GM12874 (cell line): ENCODE measurements around the gene DDX56.

Experiments used
- TF ChIP-seq, protein P1 (sequence below): IDR thresholded peaks from 2 replicates; pipeline ENCODE4 v1.5.1; 2011; ENCODE audit warnings: low read depth, mild to moderate bottlenecking, control low read depth, low read length, moderate library complexity; ENCODE audit not compliant: insufficient read depth

Gene DDX56

DNA sequence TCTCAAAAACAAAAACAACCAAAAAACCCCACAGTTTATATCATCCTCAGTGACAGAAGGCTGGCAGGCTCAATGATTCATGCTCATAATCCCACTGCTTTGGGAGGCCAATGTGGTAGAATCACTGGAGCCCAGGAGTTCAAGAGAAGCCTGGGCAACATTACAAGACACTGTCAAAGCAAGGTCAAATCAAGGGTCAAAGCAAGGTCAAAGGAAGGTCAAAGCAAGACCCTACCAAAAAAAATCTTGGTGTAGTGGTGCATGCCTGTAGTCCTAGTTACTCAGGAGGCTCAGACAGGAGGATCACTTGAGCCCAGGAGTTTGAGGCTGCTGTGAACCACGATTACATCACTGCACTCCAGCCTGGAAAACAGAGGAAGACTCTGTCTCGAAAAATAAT is 18.4 kb downstream of the DDX56 start:
- TF ChIP-seq, protein P1, sequence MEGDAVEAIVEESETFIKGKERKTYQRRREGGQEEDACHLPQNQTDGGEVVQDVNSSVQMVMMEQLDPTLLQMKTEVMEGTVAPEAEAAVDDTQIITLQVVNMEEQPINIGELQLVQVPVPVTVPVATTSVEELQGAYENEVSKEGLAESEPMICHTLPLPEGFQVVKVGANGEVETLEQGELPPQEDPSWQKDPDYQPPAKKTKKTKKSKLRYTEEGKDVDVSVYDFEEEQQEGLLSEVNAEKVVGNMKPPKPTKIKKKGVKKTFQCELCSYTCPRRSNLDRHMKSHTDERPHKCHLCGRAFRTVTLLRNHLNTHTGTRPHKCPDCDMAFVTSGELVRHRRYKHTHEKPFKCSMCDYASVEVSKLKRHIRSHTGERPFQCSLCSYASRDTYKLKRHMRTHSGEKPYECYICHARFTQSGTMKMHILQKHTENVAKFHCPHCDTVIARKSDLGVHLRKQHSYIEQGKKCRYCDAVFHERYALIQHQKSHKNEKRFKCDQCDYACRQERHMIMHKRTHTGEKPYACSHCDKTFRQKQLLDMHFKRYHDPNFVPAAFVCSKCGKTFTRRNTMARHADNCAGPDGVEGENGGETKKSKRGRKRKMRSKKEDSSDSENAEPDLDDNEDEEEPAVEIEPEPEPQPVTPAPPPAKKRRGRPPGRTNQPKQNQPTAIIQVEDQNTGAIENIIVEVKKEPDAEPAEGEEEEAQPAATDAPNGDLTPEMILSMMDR, result no peak

DNA sequence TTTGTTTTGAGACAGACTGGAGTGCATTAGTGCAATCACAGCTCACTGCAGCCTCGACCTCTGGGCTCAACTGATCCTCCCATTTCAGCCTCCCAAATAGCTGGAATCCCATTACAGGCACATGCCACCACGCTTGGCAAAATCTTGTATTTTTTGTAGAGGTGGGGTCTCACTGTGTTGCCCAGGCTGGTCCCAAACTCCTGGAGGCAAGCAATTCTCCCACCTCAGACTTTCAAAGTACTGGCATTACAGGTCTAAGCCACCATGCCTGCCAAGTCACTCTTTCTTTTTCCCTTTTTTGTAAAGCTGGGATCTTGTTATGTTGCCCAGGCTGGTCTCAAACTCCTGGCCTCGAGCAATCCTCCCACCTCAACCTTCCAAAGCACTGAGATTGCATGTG is 24.3 kb downstream of the DDX56 start:
- TF ChIP-seq, protein P1, result no peak

DNA sequence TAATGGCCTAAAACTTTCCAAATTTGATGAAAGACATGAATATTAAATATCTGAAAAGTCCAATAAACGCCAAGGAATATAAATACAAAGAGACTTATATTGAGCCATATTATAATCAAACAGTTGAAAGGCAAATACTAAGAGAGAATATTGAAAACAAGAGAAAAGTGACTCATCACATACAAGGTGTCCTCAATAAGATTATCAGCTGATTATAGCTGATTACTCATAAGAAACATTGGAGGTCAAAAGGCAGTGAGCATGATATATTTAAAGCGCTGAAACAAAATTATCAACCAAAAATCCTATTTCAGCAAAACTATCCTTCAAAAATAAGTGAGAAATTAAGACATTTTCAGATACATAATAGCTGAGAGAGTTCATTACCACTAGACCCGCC is 24.8 kb downstream of the DDX56 start:
- TF ChIP-seq, protein P1, result no peak

DNA sequence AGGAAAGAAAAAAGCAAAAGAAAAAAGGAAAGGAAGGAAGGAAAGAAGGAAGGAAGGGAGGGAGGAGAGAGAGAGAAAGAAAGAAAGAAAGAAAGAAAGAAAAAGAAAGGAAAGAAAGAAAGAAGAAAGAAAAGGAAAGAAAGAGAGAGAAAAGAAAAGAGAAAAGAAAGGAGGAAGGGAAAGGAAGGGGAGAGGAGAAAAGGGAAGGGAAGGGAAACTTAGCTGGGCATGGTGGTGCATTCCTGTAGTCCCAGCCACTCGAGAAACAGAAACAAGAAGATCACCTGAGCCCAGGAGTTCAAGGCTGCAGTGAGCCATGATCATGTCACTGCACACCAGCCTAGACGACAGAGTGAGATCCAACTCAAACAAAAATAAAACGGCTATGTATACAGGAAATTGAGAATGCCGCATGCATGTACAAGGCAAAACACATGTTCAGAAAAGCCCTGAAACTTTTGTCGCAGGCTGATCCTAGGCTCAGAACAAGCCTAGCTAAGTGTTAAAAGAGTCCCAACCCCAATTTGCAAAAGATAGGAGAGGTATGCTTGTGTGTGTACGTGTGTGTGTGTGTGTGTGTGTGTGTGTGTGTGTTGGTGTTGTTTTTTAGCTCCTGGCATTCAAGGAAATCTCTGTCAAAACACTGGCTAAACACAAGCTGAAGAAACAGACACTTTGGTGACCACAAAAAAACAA is 26.0 kb downstream of the DDX56 start:
- TF ChIP-seq, protein P1, result no peak

DNA sequence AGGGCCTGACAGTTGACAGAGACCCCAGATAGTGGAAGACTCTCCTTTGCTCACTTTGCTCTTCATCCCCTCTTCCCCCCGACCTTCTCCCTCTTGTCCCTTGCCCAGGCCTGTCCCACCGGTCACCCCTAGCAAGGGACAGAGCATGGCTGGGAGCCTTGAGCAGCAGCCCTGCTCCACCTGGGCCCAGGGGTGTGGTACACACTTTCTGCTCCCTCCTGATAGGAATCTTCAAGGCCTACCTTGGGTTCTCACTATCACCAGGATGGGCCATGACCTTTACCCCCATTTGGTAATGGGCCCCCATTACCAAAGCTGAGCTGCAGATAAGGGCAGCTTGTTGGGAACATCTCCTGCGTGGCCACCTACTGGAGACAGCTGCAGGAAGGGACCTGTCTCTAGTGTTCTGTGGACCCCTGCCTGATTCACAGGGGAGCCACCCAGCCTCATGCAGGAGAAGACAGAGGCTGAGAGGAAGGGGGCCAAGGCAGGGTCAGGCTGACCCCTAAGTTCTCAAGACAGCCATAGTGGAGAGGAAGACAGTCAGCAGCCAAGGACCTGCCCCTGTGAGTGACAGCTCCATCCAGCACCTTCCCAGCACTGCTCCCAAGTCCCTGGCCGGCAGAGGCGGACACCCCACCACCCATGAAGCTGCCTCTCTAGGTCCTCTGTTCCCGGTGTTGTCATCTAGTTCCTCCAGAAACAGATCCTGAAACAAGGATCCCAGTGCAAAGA is 31.7 kb downstream of the DDX56 start:
- TF ChIP-seq, protein P1, result no peak

DNA sequence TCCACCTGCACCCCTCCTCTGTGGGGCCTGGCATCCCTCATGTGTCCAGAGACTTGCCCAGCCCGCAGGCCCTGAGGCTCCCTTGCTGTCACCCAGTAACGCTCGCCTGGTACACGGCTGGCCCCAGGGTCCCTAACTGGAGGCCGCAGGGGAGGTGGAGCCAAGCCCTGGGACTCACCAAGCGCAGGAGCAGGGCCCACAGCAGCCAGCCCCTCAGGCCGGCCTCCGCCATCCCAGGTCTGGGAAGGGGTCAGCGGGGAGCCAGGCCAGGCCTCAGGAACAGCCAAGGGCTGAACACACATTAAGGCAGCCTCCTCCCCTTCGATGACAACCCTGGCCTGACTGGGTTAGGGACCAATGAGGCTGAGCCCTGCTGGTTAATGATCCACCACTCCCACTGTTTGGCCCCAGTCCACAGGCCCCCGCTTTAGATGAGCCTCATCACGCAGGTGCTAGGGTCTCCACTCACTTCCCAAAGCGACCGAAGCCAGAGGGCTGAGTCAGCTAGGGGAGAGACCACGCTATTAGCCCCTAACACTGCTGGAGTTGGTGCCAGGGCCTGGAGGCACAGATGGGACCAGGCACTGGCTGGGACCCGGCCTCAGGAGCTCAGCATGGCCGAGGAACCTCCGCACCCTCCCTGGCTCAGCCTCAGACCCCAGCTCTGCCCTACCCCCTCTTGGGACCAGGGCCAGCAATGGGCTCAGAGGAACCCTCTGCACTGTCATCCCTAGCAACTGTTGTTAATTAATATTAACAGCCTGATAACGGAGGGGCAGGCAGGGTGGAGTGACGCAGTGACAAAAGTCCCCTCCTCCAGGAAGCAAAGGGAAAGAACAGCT is 32.5 kb downstream of the DDX56 start, which contains the start of gene NPC1L1:
Gene NPC1L1 (minus strand): TSS at position 303 of the 842 bp plus-strand sequence. CDS start 71 bp downstream, at position 232.
- TF ChIP-seq, protein P1, result no peak

DNA sequence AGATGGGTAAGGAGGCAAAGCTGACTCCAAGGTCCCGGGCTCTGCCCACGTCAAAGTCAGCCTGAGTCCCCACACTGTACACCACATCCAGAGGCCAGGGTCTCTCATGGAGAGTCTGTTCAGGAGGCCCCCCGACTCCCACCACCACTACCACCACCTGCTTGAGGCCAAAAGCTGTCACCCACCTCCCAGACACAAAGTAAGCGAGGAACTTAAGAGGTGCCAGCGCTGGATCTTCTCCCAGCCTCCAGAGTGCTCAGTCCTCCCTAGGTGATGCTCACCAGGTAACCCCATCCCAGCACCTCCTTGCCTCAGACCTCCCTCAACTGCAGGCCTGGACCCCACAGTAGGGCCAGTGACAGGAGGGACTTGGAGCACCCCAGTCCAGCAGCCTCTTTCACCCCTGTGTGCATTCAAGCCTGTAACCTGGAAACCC is 33.1 kb downstream of the DDX56 start:
- TF ChIP-seq, protein P1, result no peak
